ENCODE data around the gene GALNT10. TPM values are rescaled to one million over a fixed set of nuclear protein-coding genes. Genes with fewer than 3 reads are reported as not detected.

GALNT10 gene
- total RNA-seq, 1 experiment from 2014 or later, result 27.8 TPM

- TF ChIP-seq ZBTB33 (IDR thresholded peaks at IDR 0.05; ENCODE audit: extremely low read depth, insufficient replicate concordance, low read length) (no peak), FOSL1 (IDR thresholded peaks at IDR 0.05; ENCODE audit: low read depth) (no peak), POLR2A (IDR thresholded peaks at IDR 0.05; ENCODE audit: borderline replicate concordance, extremely low read depth, insufficient read depth, insufficient read length) (no peak), EGR1 (IDR thresholded peaks at IDR 0.05; ENCODE audit: low read depth) (no peak), MAX (IDR thresholded peaks at IDR 0.05) (no peak), POLR2AphosphoS5 (IDR thresholded peaks at IDR 0.05; ENCODE audit: low read depth, low read length) (no peak), CEBPB (IDR thresholded peaks at IDR 0.05; ENCODE audit: low read depth) (no peak), TCF7L2 (IDR thresholded peaks at IDR 0.05; ENCODE audit: borderline replicate concordance, extremely low read depth, insufficient read depth, insufficient read length) (no peak)
Observed at GRCh38 chr5:154444556-154445421, 254.3 kb downstream of the GALNT10 start (continued).

GRCh38 chr5:154445422-154446194 lies 255.1 kb downstream of the GALNT10 start, which contains the start of gene SAP30L:
Gene SAP30L, plus strand, starts transcription at chr5:154445997. Its CDS starts 608 bp downstream, at chr5:154446605.
- Histone ChIP-seq H4K20me1 (ENCODE audit: insufficient read depth) (no peaks in the 10 kb centered on the region), H2AFZ (ENCODE audit: low read depth, low read length, poor library complexity, severe bottlenecking) (peak within 1 kb of the TSS; percentile 98), H3K4me1 (ENCODE audit: control insufficient read depth in 1 of 2, insufficient read depth in 2 of 2, low read length in 2 of 2) (peaks cover 3 to 19% of the 10 kb centered on the region in 2 experiments; a peak in 3 of 4 replicates), H3K9me3 (ENCODE audit: control insufficient read depth in 1 of 2, insufficient read depth in 1 of 2, low read depth in 1 of 2, low read length in 2 of 2) (no peaks in the 10 kb centered on the region), H3K27ac (ENCODE audit: low read depth, low read length) (peak within 1 kb of the TSS; percentile 64), H3K27me3 (ENCODE audit: insufficient read depth, low read length) (no peaks in the 10 kb centered on the region), H3K4me3 (replicated peaks in 1 of 2; ENCODE audit: low read depth in 1 of 2, low read length in 2 of 2) (peak within 1 kb of the TSS; percentile 55 to 97), H3K36me3 (ENCODE audit: control insufficient read depth in 1 of 2, insufficient read depth in 2 of 2, low read length in 2 of 2) (no peaks in the 10 kb centered on the region), H3K4me2 (ENCODE audit: low read length) (peak within 1 kb of the TSS; percentile 97), H3K9me2 (ENCODE audit: insufficient read depth) (no peaks in the 10 kb centered on the region), H3K79me2 (ENCODE audit: insufficient read depth, low read length) (peaks cover 21% of the 10 kb centered on the region), H3K9ac (ENCODE audit: low read length) (peak within 1 kb of the TSS; percentile 81)
- BruUV-seq (replicated peaks), result TSS peak; percentile 21
- ATAC-seq, result peak; percentile 95
- ChIA-PET POLR2A (no interaction called here), RAD21 (ENCODE audit: low non-redundant PET in 1 of 2, low total read pairs in 2 of 2, uncharacterized antibody in 2 of 2, unreplicated experiment in 2 of 2) (no interaction called here), CTCF (no interaction called here)
- peak; percentile 71 for DNase-seq (ENCODE audit: low read depth, low spot score)
- TF ChIP-seq ZNF274 (IDR thresholded peaks at IDR 0.05; ENCODE audit: low read depth, low read length) (no peak), SP1 (IDR thresholded peaks at IDR 0.05; ENCODE audit: low read depth) (peak; percentile 98), ELF1 (IDR thresholded peaks at IDR 0.05; ENCODE audit: borderline replicate concordance, low read depth) (peak; percentile 91), SIN3A (IDR thresholded peaks at IDR 0.05; ENCODE audit: low read depth) (peak; percentile 83), POLR2A (IDR thresholded peaks at IDR 0.05; ENCODE audit: borderline replicate concordance, extremely low read depth, insufficient read depth, insufficient read length) (peak; percentile 81), ZFX (IDR thresholded peaks at IDR 0.05) (no peak), POLR2AphosphoS5 (IDR thresholded peaks at IDR 0.05; ENCODE audit: low read depth, low read length) (peak; percentile 79), TCF7L2 (IDR thresholded peaks at IDR 0.05; ENCODE audit: borderline replicate concordance, extremely low read depth, insufficient read depth, insufficient read length) (no peak)
- TF ChIP-seq, protein P1, sequence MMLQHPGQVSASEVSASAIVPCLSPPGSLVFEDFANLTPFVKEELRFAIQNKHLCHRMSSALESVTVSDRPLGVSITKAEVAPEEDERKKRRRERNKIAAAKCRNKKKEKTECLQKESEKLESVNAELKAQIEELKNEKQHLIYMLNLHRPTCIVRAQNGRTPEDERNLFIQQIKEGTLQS (IDR thresholded peaks at IDR 0.05), result no peak
- intact Hi-C loops (cut with micrococcal nuclease), result no loop called here

Data from HCT116 (cell line).